CD4-positive, alpha-beta T cell treated with Interleukin-4 for 4 hours (primary cell): ENCODE measurements around the gene AGBL4.

ENCODE experiments used
- DNase-seq: peaks from one replicate; pipeline ENCODE4 v3.0.0-alpha.2; 2020

AGBL4 gene

GRCh38 chr1:48673332-48674105 lies 1350.2 kb downstream of the AGBL4 start:
- DNase-seq = no peak

GRCh38 chr1:48671578-48671977 lies 1352.2 kb downstream of the AGBL4 start:
- no peak for DNase-seq

- no peak for DNase-seq
Observed at GRCh38 chr1:48670234-48671020, 1353.3 kb downstream of the AGBL4 start.

- no peak for DNase-seq
Observed at GRCh38 chr1:48668339-48668738, 1355.4 kb downstream of the AGBL4 start.

- DNase-seq = no peak
Observed at GRCh38 chr1:48667782-48668181, 1356.0 kb downstream of the AGBL4 start.

GRCh38 chr1:48665708-48666407 lies 1357.9 kb downstream of the AGBL4 start:
- no peak for DNase-seq

- no peak for DNase-seq
Observed at GRCh38 chr1:48661726-48662463, 1361.9 kb downstream of the AGBL4 start.

GRCh38 chr1:48659801-48660200 lies 1364.0 kb downstream of the AGBL4 start:
- DNase-seq = no peak

- no peak for DNase-seq
Observed at GRCh38 chr1:48657413-48657812, 1366.3 kb downstream of the AGBL4 start.

GRCh38 chr1:48654606-48655210 lies 1369.0 kb downstream of the AGBL4 start:
- no peak for DNase-seq

- DNase-seq = no peak
Observed at GRCh38 chr1:48652334-48652733, 1371.4 kb downstream of the AGBL4 start.

GRCh38 chr1:48649880-48650279 lies 1373.9 kb downstream of the AGBL4 start:
- DNase-seq = no peak

GRCh38 chr1:48645883-48646282 lies 1377.9 kb downstream of the AGBL4 start:
- no peak for DNase-seq

GRCh38 chr1:48644905-48645605 lies 1378.7 kb downstream of the AGBL4 start:
- no peak for DNase-seq

GRCh38 chr1:48644190-48644900 lies 1379.4 kb downstream of the AGBL4 start:
- DNase-seq = no peak

GRCh38 chr1:48643193-48643592 lies 1380.6 kb downstream of the AGBL4 start:
- DNase-seq = no peak

GRCh38 chr1:48640836-48641492 lies 1382.8 kb downstream of the AGBL4 start:
- DNase-seq = no peak

- DNase-seq = no peak
Observed at GRCh38 chr1:48629867-48630266, 1393.9 kb downstream of the AGBL4 start.

- DNase-seq = no peak
Observed at GRCh38 chr1:48627486-48627885, 1396.3 kb downstream of the AGBL4 start.

GRCh38 chr1:48619539-48619938 lies 1404.2 kb downstream of the AGBL4 start:
- no peak for DNase-seq

GRCh38 chr1:48617252-48617651 lies 1406.5 kb downstream of the AGBL4 start:
- no peak for DNase-seq
